GM21526 (cell line): ENCODE data around the gene NBEAL2.

ENCODE experiments used
- ATAC-seq: cut with Tn5 transposase; IDR thresholded peaks from one replicate; pipeline ENCODE4 v1.9.1; 2021; ENCODE audit warnings: moderate library complexity; ENCODE audit not compliant: unreplicated experiment, low FRiP score

NBEAL2 gene

GRCh38 chr3:46942481-46943236, 36.8 kb upstream of the NBEAL2 start:
- ATAC-seq = no peak

GRCh38 chr3:46943237-46944187, 36.0 kb upstream of the NBEAL2 start:
- no peak for ATAC-seq

- ATAC-seq = no peak
Observed at GRCh38 chr3:46944191-46944590, 35.3 kb upstream of the NBEAL2 start.

GRCh38 chr3:46946416-46946815, 33.0 kb upstream of the NBEAL2 start:
- ATAC-seq = no peak

- no peak for ATAC-seq
Observed at GRCh38 chr3:46946856-46947545, 32.5 kb upstream of the NBEAL2 start.

GRCh38 chr3:46947546-46947901, 31.9 kb upstream of the NBEAL2 start:
- ATAC-seq = no peak

- no peak for ATAC-seq
Observed at GRCh38 chr3:46947981-46948791, 31.3 kb upstream of the NBEAL2 start.

- no peak for ATAC-seq
Observed at GRCh38 chr3:46948830-46949671, 30.4 kb upstream of the NBEAL2 start.

GRCh38 chr3:46950177-46950576, 29.3 kb upstream of the NBEAL2 start:
- ATAC-seq = no peak

- ATAC-seq = no peak
Observed at GRCh38 chr3:46950650-46951241, 28.7 kb upstream of the NBEAL2 start.

GRCh38 chr3:46952813-46953212, 26.7 kb upstream of the NBEAL2 start:
- no peak for ATAC-seq

- ATAC-seq = no peak
Observed at GRCh38 chr3:46953234-46954010, 26.0 kb upstream of the NBEAL2 start.

- ATAC-seq = no peak
Observed at GRCh38 chr3:46954178-46954577, 25.3 kb upstream of the NBEAL2 start.

- no peak for ATAC-seq
Observed at GRCh38 chr3:46955157-46955556, 24.3 kb upstream of the NBEAL2 start.

- ATAC-seq = no peak
Observed at GRCh38 chr3:46955801-46956259, 23.6 kb upstream of the NBEAL2 start.

GRCh38 chr3:46957092-46957820, 22.2 kb upstream of the NBEAL2 start:
- ATAC-seq = no peak

- ATAC-seq = no peak
Observed at GRCh38 chr3:46958467-46959160, 20.9 kb upstream of the NBEAL2 start.
